Islet of Langerhans (tissue), 1 donor: ENCODE data around the gene DBNDD2.

Source experiments
- FAIRE-seq: peaks from one replicate; lab custom pipeline; 2011; peaks lifted over from hg19 to GRCh38; lab: Jason Lieb, UNC

The DBNDD2 gene

DNA sequence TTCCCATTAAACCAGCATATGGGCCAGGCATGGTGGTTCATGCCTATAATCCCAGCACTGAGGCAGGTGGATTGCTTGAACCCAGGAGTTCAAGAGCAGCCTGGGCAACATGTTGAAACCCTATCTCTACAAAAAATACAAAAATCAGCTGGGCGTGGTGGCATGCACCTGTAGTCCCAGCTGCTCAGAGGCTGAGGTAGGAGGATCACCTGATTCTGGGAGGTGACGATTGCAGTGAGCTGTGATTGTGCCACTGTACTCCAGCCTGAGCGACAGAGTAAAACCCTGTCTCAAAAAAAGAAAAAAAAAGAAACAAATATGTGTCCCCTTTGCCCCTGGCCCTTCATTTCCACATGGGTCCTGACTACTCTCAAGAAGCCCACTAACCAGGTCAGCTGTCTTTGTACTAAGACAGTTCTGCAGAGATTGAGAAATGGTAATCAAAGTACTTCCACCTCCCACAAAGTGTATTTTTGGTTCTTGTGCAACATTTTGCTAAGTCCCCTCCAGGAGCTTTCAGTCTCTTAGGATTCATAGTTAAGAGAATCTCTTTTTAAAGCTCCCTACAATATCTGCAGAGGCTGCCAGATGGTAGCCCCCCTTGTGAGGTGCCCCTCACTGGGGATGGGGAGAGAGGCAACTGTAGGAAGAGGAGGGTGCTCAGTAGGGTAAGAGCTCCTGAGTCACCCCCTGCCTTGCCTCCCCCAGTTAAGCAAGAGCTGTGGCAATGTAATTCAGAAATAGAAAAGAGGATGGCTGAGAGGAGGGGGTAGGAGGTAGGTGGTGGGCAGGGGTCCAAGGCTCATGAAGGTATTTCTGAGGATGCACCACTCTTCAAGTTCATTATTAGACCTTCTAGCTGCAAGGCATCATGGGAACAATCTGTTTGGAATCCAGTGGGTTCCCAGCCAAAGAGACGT, 44.9 kb downstream of the DBNDD2 start:
- FAIRE-seq, result no peak

DNA sequence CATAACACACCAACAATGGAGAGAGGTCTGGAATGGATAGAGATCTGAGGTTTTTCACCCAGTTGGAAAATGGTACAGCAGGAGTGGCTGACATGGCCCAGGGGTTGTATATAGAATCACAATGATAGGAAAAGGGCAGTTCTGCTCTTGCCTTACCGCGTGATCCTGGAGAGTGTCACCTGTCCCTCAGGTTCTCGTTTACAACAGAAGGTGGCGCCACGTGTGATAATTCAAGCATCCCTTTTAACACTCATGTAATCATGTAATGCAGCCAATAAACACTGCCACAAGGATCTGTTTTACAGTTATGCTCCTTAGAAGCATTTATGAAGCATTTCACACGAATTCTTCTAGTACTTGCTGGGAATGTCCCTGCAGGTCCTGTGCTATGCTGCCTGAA, 48.5 kb downstream of the DBNDD2 start:
- FAIRE-seq, result no peak

DNA sequence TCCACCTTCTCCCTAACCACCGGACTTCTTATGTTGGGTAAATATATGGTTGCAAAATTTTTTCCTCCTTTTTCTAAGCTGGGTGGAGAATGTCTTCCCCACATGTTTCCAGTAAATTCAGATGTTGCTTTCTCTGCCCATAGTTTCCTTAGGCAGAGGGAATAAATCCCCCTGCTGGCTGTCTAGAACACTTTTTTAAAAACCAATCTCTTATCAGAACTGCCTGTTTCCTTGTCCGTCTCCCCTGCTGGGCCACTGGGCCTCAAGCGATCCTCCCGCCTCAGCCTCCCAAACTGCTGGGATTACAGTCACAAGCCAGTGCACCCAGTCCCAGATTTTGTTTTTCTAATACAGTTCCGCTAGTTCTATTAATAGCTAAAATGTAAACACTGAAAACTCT, 51.5 kb downstream of the DBNDD2 start:
- FAIRE-seq, result no peak
